ENCODE results near the gene ANO6.

DNA sequence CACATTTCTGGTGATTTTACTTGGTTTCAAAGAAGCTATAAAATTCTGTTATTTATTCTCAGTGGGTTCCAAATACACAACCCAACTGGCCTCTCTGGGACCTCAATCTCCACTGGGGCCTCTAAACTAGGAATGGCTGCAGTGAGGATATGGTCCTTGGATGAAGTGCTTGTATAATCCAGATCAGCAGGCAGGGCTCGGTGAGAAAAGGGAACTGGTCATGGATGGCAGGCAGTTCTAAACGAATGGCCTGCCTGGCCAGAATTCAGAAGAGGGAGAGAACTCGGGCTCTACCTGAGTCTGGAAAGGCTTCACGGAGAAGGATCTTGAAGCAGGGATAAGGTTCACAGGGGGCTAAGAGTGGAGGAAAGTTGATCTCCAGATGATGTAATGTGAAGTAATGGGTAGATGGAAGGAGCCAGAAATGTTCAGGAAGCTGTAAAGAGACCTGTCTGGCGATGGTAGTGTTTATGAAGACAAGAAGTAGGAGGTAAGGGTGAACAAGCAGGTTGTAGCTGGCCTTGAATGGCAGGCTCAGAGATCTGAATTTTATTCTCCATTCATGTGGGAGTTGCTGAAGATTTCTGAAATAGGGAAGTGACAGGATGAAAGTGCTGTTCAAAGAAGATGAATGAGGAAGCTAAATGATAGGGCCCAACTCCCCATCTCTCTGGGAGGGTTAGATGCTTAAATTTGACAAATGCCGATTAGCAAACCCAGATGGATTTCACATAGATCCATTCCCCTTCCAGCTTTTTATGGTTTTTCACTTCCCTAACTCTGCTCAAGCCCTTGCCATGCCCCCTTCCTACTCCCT, 31.5 kb upstream of the ANO6 start:
- no peak for TF ChIP-seq NR2C2 (CRISPR knock-in tag; IDR thresholded peaks at IDR 0.05)
- TF ChIP-seq ZNF671 (CRISPR knock-in tag; IDR thresholded peaks at IDR 0.05) = no peak
- no peak for TF ChIP-seq NFYB (CRISPR knock-in tag; conservative IDR thresholded peaks at IDR 0.05; ENCODE audit: low read depth)
- TF ChIP-seq, protein P1, sequence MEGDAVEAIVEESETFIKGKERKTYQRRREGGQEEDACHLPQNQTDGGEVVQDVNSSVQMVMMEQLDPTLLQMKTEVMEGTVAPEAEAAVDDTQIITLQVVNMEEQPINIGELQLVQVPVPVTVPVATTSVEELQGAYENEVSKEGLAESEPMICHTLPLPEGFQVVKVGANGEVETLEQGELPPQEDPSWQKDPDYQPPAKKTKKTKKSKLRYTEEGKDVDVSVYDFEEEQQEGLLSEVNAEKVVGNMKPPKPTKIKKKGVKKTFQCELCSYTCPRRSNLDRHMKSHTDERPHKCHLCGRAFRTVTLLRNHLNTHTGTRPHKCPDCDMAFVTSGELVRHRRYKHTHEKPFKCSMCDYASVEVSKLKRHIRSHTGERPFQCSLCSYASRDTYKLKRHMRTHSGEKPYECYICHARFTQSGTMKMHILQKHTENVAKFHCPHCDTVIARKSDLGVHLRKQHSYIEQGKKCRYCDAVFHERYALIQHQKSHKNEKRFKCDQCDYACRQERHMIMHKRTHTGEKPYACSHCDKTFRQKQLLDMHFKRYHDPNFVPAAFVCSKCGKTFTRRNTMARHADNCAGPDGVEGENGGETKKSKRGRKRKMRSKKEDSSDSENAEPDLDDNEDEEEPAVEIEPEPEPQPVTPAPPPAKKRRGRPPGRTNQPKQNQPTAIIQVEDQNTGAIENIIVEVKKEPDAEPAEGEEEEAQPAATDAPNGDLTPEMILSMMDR (IDR thresholded peaks at IDR 0.05) = no peak
- TF ChIP-seq, protein P2, sequence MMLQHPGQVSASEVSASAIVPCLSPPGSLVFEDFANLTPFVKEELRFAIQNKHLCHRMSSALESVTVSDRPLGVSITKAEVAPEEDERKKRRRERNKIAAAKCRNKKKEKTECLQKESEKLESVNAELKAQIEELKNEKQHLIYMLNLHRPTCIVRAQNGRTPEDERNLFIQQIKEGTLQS (CRISPR knock-in tag; conservative IDR thresholded peaks at IDR 0.05) = no peak
- TF ChIP-seq, protein P3, sequence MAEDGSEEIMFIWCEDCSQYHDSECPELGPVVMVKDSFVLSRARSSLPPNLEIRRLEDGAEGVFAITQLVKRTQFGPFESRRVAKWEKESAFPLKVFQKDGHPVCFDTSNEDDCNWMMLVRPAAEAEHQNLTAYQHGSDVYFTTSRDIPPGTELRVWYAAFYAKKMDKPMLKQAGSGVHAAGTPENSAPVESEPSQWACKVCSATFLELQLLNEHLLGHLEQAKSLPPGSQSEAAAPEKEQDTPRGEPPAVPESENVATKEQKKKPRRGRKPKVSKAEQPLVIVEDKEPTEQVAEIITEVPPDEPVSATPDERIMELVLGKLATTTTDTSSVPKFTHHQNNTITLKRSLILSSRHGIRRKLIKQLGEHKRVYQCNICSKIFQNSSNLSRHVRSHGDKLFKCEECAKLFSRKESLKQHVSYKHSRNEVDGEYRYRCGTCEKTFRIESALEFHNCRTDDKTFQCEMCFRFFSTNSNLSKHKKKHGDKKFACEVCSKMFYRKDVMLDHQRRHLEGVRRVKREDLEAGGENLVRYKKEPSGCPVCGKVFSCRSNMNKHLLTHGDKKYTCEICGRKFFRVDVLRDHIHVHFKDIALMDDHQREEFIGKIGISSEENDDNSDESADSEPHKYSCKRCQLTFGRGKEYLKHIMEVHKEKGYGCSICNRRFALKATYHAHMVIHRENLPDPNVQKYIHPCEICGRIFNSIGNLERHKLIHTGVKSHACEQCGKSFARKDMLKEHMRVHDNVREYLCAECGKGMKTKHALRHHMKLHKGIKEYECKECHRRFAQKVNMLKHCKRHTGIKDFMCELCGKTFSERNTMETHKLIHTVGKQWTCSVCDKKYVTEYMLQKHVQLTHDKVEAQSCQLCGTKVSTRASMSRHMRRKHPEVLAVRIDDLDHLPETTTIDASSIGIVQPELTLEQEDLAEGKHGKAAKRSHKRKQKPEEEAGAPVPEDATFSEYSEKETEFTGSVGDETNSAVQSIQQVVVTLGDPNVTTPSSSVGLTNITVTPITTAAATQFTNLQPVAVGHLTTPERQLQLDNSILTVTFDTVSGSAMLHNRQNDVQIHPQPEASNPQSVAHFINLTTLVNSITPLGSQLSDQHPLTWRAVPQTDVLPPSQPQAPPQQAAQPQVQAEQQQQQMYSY (CRISPR knock-in tag; IDR thresholded peaks at IDR 0.05) = no peak
- TF ChIP-seq, protein P4, sequence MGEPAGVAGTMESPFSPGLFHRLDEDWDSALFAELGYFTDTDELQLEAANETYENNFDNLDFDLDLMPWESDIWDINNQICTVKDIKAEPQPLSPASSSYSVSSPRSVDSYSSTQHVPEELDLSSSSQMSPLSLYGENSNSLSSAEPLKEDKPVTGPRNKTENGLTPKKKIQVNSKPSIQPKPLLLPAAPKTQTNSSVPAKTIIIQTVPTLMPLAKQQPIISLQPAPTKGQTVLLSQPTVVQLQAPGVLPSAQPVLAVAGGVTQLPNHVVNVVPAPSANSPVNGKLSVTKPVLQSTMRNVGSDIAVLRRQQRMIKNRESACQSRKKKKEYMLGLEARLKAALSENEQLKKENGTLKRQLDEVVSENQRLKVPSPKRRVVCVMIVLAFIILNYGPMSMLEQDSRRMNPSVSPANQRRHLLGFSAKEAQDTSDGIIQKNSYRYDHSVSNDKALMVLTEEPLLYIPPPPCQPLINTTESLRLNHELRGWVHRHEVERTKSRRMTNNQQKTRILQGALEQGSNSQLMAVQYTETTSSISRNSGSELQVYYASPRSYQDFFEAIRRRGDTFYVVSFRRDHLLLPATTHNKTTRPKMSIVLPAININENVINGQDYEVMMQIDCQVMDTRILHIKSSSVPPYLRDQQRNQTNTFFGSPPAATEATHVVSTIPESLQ (CRISPR knock-in tag; IDR thresholded peaks at IDR 0.05) = no peak
- no peak for TF ChIP-seq ZNF138 (CRISPR knock-in tag; conservative IDR thresholded peaks at IDR 0.05)
- no peak for TF ChIP-seq ZNF416 (CRISPR knock-in tag; IDR thresholded peaks at IDR 0.05)

Data from WTC11 (cell line).